SK-N-SH treated with all-trans-retinoic acid at 6 μM for 48 hours (cell line): Measurements from ENCODE around the gene HRH1.

Experiments
- CREB5 ChIP-seq: fragments of 250-450 bp; sonication (Bioruptor Pico); IDR thresholded peaks from 2 replicates; pipeline ENCODE4 v1.5.1; 2020; ENCODE audit warnings: low read depth, mild to moderate bottlenecking, moderate library complexity
- OSR1 ChIP-seq: fragments of 250-450 bp; sonication (Bioruptor Pico); IDR thresholded peaks from 2 replicates; pipeline ENCODE4 v1.8.0; 2022; ENCODE audit warnings: moderate library complexity, mild to moderate bottlenecking, inconsistent platforms
- PPARA ChIP-seq: fragments of 250-450 bp; sonication (Bioruptor Pico); IDR thresholded peaks from 2 replicates; pipeline ENCODE4 v1.5.0; 2020; ENCODE audit warnings: mild to moderate bottlenecking, borderline replicate concordance
- RARB ChIP-seq: fragments of 250-450 bp; sonication (Bioruptor Pico); IDR thresholded peaks from 2 replicates; pipeline ENCODE4 v1.8.0; 2021; ENCODE audit warnings: mild to moderate bottlenecking, moderate library complexity
- SNAI2 ChIP-seq: fragments of 250-450 bp; sonication (Bioruptor Pico); IDR thresholded peaks from 2 replicates; pipeline ENCODE4 v1.5.0; 2020; ENCODE audit warnings: mild to moderate bottlenecking, moderate library complexity
- TOX ChIP-seq: fragments of 250-450 bp; sonication (Bioruptor Pico); IDR thresholded peaks from 2 replicates; pipeline ENCODE4 v1.8.0; 2021; ENCODE audit warnings: mild to moderate bottlenecking, moderate library complexity, borderline replicate concordance
- TSHZ2 ChIP-seq: fragments of 250-450 bp; sonication (Bioruptor Pico); IDR thresholded peaks from 2 replicates; pipeline ENCODE4 v1.5.0; 2020; ENCODE audit warnings: mild to moderate bottlenecking, moderate library complexity
- ZFP30 ChIP-seq: fragments of 450-650 bp; formaldehyde crosslinking; IDR thresholded peaks from 2 replicates; pipeline ENCODE4 v1.5.0; 2022; ENCODE audit warnings: mild to moderate bottlenecking, moderate library complexity
- ZNF8 ChIP-seq: fragments of 450-650 bp; formaldehyde crosslinking; IDR thresholded peaks from 2 replicates; pipeline ENCODE4 v1.5.0; 2020; ENCODE audit warnings: mild to moderate bottlenecking, moderate library complexity
- TF ChIP-seq, protein P1 (sequence below): fragments of 250-450 bp; sonication (Bioruptor Pico); IDR thresholded peaks from 2 replicates; pipeline ENCODE4 v1.8.0; 2020; ENCODE audit warnings: mild to moderate bottlenecking, moderate library complexity, borderline replicate concordance
- TF ChIP-seq, protein P2 (sequence below): fragments of 250-450 bp; sonication (Bioruptor Pico); IDR thresholded peaks from 2 replicates; pipeline ENCODE4 v1.8.0; 2021; ENCODE audit warnings: low read depth, mild to moderate bottlenecking, moderate library complexity, borderline replicate concordance

- TF ChIP-seq, protein P1, sequence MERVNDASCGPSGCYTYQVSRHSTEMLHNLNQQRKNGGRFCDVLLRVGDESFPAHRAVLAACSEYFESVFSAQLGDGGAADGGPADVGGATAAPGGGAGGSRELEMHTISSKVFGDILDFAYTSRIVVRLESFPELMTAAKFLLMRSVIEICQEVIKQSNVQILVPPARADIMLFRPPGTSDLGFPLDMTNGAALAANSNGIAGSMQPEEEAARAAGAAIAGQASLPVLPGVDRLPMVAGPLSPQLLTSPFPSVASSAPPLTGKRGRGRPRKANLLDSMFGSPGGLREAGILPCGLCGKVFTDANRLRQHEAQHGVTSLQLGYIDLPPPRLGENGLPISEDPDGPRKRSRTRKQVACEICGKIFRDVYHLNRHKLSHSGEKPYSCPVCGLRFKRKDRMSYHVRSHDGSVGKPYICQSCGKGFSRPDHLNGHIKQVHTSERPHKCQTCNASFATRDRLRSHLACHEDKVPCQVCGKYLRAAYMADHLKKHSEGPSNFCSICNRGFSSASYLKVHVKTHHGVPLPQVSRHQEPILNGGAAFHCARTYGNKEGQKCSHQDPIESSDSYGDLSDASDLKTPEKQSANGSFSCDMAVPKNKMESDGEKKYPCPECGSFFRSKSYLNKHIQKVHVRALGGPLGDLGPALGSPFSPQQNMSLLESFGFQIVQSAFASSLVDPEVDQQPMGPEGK (CRISPR knock-in tag) = no peak
- TF ChIP-seq TOX (CRISPR knock-in tag) (no peak), PPARA (CRISPR knock-in tag) (no peak), SNAI2 (CRISPR knock-in tag) (no peak), OSR1 (no peak), RARB (no peak), CREB5 (no peak), ZFP30 (CRISPR knock-in tag) (no peak), TSHZ2 (CRISPR knock-in tag) (no peak), ZNF8 (CRISPR knock-in tag) (no peak)
- TF ChIP-seq, protein P2, sequence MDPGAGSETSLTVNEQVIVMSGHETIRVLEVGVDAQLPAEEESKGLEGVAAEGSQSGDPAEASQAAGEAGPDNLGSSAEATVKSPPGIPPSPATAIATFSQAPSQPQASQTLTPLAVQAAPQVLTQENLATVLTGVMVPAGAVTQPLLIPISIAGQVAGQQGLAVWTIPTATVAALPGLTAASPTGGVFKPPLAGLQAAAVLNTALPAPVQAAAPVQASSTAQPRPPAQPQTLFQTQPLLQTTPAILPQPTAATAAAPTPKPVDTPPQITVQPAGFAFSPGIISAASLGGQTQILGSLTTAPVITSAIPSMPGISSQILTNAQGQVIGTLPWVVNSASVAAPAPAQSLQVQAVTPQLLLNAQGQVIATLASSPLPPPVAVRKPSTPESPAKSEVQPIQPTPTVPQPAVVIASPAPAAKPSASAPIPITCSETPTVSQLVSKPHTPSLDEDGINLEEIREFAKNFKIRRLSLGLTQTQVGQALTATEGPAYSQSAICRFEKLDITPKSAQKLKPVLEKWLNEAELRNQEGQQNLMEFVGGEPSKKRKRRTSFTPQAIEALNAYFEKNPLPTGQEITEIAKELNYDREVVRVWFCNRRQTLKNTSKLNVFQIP (CRISPR knock-in tag) = no peak
Measured at GRCh38 chr3:11211531-11212298, 57.4 kb downstream of the HRH1 start.
